HCT116 (cell line): Measurements from ENCODE around the gene SETD3. TPM values are rescaled to one million over a fixed set of nuclear protein-coding genes. Genes with fewer than 3 reads are reported as not detected.

Experiments
- ATAC-seq: fragments of 200-7000 bp; cut with Tn5 transposase; 2 replicates; pipeline ENCODE4 v1.9.1; 2020; ENCODE audit warnings: mild to moderate bottlenecking, moderate library complexity
- BruUV-seq: library from RNA; stranded (reverse); fragments of 400-500 nt; replicated peaks from 2 replicates; lab custom pipeline; 2021; lab: Mats Ljungman, UMichigan
- CTCF ChIA-PET: fragments of 300-600 bp; sonication (Branson Sonifier 250); formaldehyde crosslinking; loops from one replicate; lab custom pipeline; 2021; ENCODE audit warnings: antibody characterized with exemption; lab: Charles Lee
- POLR2A ChIA-PET: fragments of 300-600, 350-600 bp; sonication (Branson Sonifier 250); formaldehyde crosslinking; loops from one replicate; lab custom pipeline; 2021; ENCODE audit warnings: antibody characterized with exemption; lab: Charles Lee
- RAD21 ChIA-PET, 2 experiments: fragments of 300-600 bp; sonication (Branson Sonifier 250); formaldehyde crosslinking; loops; one replicate each; lab custom pipeline; 2023; ENCODE audit warnings: low total read pairs in 2 of 2; ENCODE audit not compliant: uncharacterized antibody in 2 of 2, unreplicated experiment in 2 of 2, low non-redundant PET in 1 of 2; lab: Charles Lee
- DNase-seq: peaks from one replicate; pipeline ENCODE4 v3.0.0-alpha.2; 2010; ENCODE audit warnings: low read depth, low spot score
- H2AFZ ChIP-seq: fragments of 200-600 bp; shearing (Covaris generic), sonication (generic); 2 replicates; pipeline ENCODE4 v1.6.1; 2017; ENCODE audit warnings: low read depth, mixed run types, mixed read lengths, antibody characterized with exemption, low read length; ENCODE audit not compliant: poor library complexity, severe bottlenecking
- H3K27ac ChIP-seq: 2 replicates; pipeline ENCODE4 v1.5.1; 2012; ENCODE audit warnings: low read depth, low read length
- H3K27me3 ChIP-seq: fragments of 200-600 bp; sonication (generic); 2 replicates; pipeline ENCODE4 v1.6.1; 2016; ENCODE audit warnings: mixed run types, low read length, mixed read lengths; ENCODE audit not compliant: insufficient read depth
- H3K36me3 ChIP-seq, 2 experiments: fragments of 200-500 bp in 1 of 2; fragments of 200-600 bp in 1 of 2; sonication (Bioruptor generic) in 1 of 2; sonication (generic) in 1 of 2; 2 replicates each; pipeline versions ENCODE4 v1.5.1 to v1.6.1; 2014 to 2016; ENCODE audit warnings: low read length in 2 of 2, inconsistent platforms in 1 of 2, mixed read lengths in 1 of 2, mixed run types in 1 of 2; ENCODE audit not compliant: insufficient read depth in 2 of 2, control insufficient read depth in 1 of 2
- H3K4me1 ChIP-seq, 2 experiments: fragments of 200-600 bp in 1 of 2; sonication (generic) in 1 of 2; 2 replicates each; pipeline versions ENCODE4 v1.5.1 to v1.6.1; 2012 to 2017; ENCODE audit warnings: low read length in 2 of 2, inconsistent platforms in 1 of 2, mild to moderate bottlenecking in 1 of 2, mixed read lengths in 1 of 2, mixed run types in 1 of 2, moderate library complexity in 1 of 2; ENCODE audit not compliant: insufficient read depth in 2 of 2, control insufficient read depth in 1 of 2
- H3K4me2 ChIP-seq: fragments of 200-600 bp; sonication (generic); 2 replicates; pipeline ENCODE4 v1.6.1; 2017; ENCODE audit warnings: mixed run types, low read length, mixed read lengths
- H3K4me3 ChIP-seq, 2 experiments: fragments of 200-600 bp in 1 of 2; sonication (generic) in 1 of 2; replicated peaks in 1 of 2; 2 replicates each; pipeline ENCODE4 v1.5.1; 2011 to 2016; ENCODE audit warnings: low read length in 2 of 2, control low read depth in 1 of 2, low read depth in 1 of 2, mild to moderate bottlenecking in 1 of 2, mixed read lengths in 1 of 2, mixed run types in 1 of 2
- H3K79me2 ChIP-seq: fragments of 200-600 bp; sonication (generic); 2 replicates; pipeline ENCODE4 v1.6.1; 2017; ENCODE audit warnings: mild to moderate bottlenecking, mixed run types, low read length, moderate library complexity, mixed read lengths; ENCODE audit not compliant: insufficient read depth
- H3K9ac ChIP-seq: fragments of 200-600 bp; sonication (generic); 2 replicates; pipeline ENCODE4 v1.6.1; 2016; ENCODE audit warnings: low read length, mixed read lengths
- H3K9me2 ChIP-seq: fragments of 200-600 bp; sonication (generic), shearing (Covaris generic); 2 replicates; pipeline ENCODE4 v1.6.1; 2017; ENCODE audit warnings: mixed run types, mild to moderate bottlenecking, moderate library complexity; ENCODE audit not compliant: insufficient read depth
- H3K9me3 ChIP-seq, 2 experiments: fragments of 200-500 bp in 1 of 2; fragments of 200-600 bp in 1 of 2; sonication (Bioruptor generic) in 1 of 2; sonication (generic) in 1 of 2; 2 replicates each; pipeline ENCODE4 v1.6.1; 2014 to 2017; ENCODE audit warnings: low read length in 2 of 2, mixed read lengths in 2 of 2, inconsistent platforms in 1 of 2, low read depth in 1 of 2, mild to moderate bottlenecking in 1 of 2, mixed run types in 1 of 2, moderate library complexity in 1 of 2; ENCODE audit not compliant: control insufficient read depth in 1 of 2, insufficient read depth in 1 of 2
- H4K20me1 ChIP-seq: fragments of 200-600 bp; sonication (generic), shearing (Covaris generic); 2 replicates; pipeline ENCODE4 v1.6.1; 2017; ENCODE audit warnings: mixed run types, mild to moderate bottlenecking, moderate library complexity; ENCODE audit not compliant: insufficient read depth
- RAD21 ChIP-seq: IDR thresholded peaks from 2 replicates; pipeline ENCODE4 v1.6.1; 2012; ENCODE audit warnings: low read depth, mild to moderate bottlenecking
- ZNF274 ChIP-seq: fragments of 200-500 bp; sonication (Bioruptor generic); IDR thresholded peaks from 2 replicates; pipeline ENCODE4 v1.6.1; 2014; ENCODE audit warnings: mild to moderate bottlenecking, low read depth, low read length, inconsistent platforms
- intact Hi-C: fragments of 100-400 bp; cut with micrococcal nuclease; formaldehyde crosslinking; loops from 2 replicates; pipeline ENCODE4 v1.10.0; 2022
- total RNA-seq: library from RNA; stranded (reverse); gene quantifications from one replicate; pipeline ENCODE4 v1.2.1, GENCODE V29; 2021; ENCODE audit not compliant: unreplicated experiment
- TF ChIP-seq, protein P1 (sequence below): IDR thresholded peaks from 2 replicates; pipeline ENCODE4 v1.6.1; 2012; ENCODE audit warnings: low read depth

The SETD3 gene
- total RNA-seq, 1 experiment from 2014 or later, result 46.6 TPM

DNA sequence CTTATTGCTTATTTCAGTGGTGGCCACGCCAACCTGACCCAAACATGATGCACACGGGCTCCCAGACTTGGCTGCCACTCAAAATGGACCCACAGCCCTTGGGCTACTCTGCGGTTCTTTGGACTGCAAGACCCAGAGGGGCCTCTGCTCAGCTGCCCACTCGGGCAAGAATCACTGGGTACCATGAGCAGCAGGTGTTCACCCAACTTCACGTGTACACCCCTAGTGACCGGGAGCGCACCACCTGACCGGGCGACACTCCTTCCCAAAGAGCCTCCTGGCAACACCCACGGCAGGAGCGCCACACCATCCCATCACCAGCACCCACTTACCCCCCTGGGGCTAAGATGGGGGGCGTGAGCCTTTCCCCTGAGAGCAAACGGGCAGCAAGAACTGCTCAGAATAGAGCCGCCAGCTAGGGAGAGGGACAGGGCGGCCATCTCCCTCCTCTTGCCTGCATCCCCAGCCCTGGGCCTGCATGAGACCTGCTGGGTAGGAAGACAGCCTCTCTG lies 32.6 kb upstream of the SETD3 start:
- intact Hi-C loops, result no loop called here
- TF ChIP-seq ZNF274 (no peak), RAD21 (no peak)
- TF ChIP-seq, protein P1, sequence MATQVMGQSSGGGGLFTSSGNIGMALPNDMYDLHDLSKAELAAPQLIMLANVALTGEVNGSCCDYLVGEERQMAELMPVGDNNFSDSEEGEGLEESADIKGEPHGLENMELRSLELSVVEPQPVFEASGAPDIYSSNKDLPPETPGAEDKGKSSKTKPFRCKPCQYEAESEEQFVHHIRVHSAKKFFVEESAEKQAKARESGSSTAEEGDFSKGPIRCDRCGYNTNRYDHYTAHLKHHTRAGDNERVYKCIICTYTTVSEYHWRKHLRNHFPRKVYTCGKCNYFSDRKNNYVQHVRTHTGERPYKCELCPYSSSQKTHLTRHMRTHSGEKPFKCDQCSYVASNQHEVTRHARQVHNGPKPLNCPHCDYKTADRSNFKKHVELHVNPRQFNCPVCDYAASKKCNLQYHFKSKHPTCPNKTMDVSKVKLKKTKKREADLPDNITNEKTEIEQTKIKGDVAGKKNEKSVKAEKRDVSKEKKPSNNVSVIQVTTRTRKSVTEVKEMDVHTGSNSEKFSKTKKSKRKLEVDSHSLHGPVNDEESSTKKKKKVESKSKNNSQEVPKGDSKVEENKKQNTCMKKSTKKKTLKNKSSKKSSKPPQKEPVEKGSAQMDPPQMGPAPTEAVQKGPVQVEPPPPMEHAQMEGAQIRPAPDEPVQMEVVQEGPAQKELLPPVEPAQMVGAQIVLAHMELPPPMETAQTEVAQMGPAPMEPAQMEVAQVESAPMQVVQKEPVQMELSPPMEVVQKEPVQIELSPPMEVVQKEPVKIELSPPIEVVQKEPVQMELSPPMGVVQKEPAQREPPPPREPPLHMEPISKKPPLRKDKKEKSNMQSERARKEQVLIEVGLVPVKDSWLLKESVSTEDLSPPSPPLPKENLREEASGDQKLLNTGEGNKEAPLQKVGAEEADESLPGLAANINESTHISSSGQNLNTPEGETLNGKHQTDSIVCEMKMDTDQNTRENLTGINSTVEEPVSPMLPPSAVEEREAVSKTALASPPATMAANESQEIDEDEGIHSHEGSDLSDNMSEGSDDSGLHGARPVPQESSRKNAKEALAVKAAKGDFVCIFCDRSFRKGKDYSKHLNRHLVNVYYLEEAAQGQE, result no peak
- TF ChIP-seq, all 23 proteins: peak for 0
- CTCF ChIA-PET, result interaction anchor here (1.7 kb wide), 1 partner anchor 386 kb away, joined by 4 read pairs; no protein-coding TSS in a partner anchor

More for the DNA sequence above, 32.6 kb upstream of the SETD3 start:
- ATAC-seq (no peak), DNase-seq (no peak)
- BruUV-seq, result no TSS peak
- H2AFZ ChIP-seq, result no peak overlapping the region
- RAD21 ChIA-PET, result interaction anchor here in 1 of 2 experiments (0.9 kb wide), 1 partner anchor 115 kb away, joined by 3 read pairs; no protein-coding TSS in a partner anchor
- POLR2A ChIA-PET, result no interaction called here
- no peak overlapping the region for H3K4me3 ChIP-seq
- no peaks in the 10 kb centered on the region for H4K20me1 ChIP-seq
- H3K79me2 ChIP-seq, result no peaks in the 10 kb centered on the region
- H3K27me3 ChIP-seq, result no peaks in the 10 kb centered on the region
- no peak overlapping the region for H3K27ac ChIP-seq
- no peaks in the 10 kb centered on the region for H3K9me3 ChIP-seq
- H3K4me1 ChIP-seq, result no peaks in the 10 kb centered on the region
- H3K9ac ChIP-seq, result no peak overlapping the region
- no peak overlapping the region for H3K4me2 ChIP-seq
- no peaks in the 10 kb centered on the region for H3K9me2 ChIP-seq
- peaks cover 10 to 12% of the 10 kb centered on the region in 2 experiments; a peak in 3 of 4 replicates for H3K36me3 ChIP-seq
